C4-2B (cell line): Measurements from ENCODE around the gene ATP13A3.

Experiments
- H3K27ac ChIP-seq: fragments of 450-650 bp; 2 replicates; pipeline ENCODE4 v1.5.1; 2017
- ZFX ChIP-seq: fragments of 450-650 bp; IDR thresholded peaks from 2 replicates; pipeline ENCODE4 v1.6.1; 2017
- TF ChIP-seq, protein P1 (sequence below): fragments of 450-650 bp; conservative IDR thresholded peaks from 2 replicates; pipeline ENCODE4 v1.5.1; 2017; ENCODE audit warnings: mild to moderate bottlenecking

Gene ATP13A3

GRCh38 chr3:194357681-194358080, 129.1 kb downstream of the ATP13A3 start:
- TF ChIP-seq, protein P1, sequence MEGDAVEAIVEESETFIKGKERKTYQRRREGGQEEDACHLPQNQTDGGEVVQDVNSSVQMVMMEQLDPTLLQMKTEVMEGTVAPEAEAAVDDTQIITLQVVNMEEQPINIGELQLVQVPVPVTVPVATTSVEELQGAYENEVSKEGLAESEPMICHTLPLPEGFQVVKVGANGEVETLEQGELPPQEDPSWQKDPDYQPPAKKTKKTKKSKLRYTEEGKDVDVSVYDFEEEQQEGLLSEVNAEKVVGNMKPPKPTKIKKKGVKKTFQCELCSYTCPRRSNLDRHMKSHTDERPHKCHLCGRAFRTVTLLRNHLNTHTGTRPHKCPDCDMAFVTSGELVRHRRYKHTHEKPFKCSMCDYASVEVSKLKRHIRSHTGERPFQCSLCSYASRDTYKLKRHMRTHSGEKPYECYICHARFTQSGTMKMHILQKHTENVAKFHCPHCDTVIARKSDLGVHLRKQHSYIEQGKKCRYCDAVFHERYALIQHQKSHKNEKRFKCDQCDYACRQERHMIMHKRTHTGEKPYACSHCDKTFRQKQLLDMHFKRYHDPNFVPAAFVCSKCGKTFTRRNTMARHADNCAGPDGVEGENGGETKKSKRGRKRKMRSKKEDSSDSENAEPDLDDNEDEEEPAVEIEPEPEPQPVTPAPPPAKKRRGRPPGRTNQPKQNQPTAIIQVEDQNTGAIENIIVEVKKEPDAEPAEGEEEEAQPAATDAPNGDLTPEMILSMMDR = no peak
- no peak for TF ChIP-seq ZFX
- H3K27ac ChIP-seq = no peak overlapping the region

- no peak overlapping the region for H3K27ac ChIP-seq
- TF ChIP-seq ZFX = no peak
- TF ChIP-seq, protein P1 = no peak
These were observed 131.4 kb downstream of the ATP13A3 start for GRCh38 chr3:194355379-194355778.

DNA sequence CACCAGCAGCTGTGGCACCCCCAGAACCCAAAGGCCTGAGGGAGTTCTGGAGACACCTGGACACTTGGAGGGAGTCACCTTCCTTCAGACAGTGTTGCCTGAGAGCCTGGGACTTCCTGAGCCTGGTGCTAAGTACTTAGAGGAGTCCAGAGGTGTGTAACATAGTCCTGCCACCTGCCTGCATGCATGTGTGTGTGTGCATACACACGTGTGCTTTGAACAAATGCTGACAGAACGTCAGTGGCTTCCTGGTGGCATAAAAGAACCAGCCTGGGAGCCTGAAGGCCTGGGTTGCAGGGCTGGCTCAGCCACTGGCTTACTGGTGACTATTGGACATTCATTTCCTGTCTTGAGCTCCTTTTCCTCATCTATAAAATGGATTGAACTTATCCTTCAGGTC, 132.5 kb downstream of the ATP13A3 start:
- TF ChIP-seq ZFX = no peak
- TF ChIP-seq, protein P1 = no peak
- H3K27ac ChIP-seq = no peak overlapping the region; the same call in 1 of the 2 replicates
